Stimulated activated CD8-positive, alpha-beta memory T cell treated with anti-CD3 and anti-CD28 coated beads, Interleukin-15, amount 100 ng/mL, for 48 hours (primary cell): ENCODE results near the gene TNNI3.

Experiments
- DNase-seq, 2 donors: peaks; one replicate each; pipeline ENCODE4 v3.0.0-alpha.2; 2020; ENCODE audit warnings: low read depth in 2 of 2

TNNI3 gene

DNA sequence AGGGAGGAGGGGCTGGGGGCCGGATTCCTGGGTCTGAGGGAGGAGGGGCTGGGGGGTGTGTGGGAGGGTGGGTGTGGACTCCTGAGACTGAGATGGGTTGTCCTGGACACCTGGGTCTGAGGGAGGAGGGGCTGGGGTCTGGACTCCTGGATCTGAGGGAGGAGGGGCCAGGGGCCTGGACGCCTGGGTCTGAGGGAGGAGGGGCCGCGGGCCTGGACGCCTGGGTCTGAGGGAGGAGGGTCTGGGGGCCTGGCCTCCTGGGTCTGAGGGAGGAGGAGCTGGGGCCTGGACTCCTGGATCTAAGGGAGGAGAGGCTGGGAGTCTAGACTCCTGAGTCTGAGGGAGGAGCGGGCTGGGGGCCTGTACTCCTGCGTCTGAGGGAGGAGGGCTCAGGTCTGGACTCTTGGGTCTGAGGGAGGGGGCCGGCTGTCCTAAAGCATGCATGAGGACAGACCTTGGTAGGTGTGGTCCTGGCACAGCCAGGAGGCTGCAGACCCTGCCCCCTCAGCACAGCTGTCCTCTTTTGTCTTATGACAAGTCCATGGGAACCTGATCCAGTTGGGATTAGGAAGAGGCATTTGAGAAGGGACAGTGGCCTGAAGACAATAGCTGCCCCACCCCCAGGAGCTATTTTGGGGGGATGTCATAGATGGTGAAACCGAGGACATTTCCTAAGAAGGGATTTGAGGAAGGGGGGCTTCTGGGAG lies 9.8 kb downstream of the TNNI3 start:
- no peak for DNase-seq

- DNase-seq: no peak
Observed at GRCh38 chr19:55146705-55147273, 10.7 kb downstream of the TNNI3 start.

- no peak for DNase-seq
Observed at GRCh38 chr19:55146078-55146704, 11.3 kb downstream of the TNNI3 start.

DNA sequence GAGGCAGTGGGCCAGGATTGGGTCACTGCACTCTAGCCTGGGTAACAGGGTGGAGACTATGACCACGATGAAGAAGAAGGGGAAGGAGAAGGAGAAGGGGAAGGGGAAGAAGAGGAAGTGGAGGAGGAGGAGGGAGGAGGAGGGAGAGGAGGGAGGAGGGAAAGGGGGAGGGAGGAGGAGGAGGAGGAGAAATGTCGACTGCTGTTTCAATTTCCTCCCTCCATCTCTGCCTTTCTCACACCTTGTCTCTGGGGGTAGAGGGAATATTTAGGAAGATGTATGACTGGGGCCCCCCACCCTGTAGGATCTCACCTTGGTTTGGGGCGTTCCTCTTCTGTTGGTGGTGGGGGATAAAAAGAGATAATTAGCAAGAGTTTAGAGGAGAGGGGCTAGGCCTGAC lies 12.3 kb downstream of the TNNI3 start:
- DNase-seq: no peak

- DNase-seq: no peak
Observed at GRCh38 chr19:55141696-55142095, 15.8 kb downstream of the TNNI3 start.

GRCh38 chr19:55137915-55138314 lies 19.6 kb downstream of the TNNI3 start:
- DNase-seq: no peak

DNA sequence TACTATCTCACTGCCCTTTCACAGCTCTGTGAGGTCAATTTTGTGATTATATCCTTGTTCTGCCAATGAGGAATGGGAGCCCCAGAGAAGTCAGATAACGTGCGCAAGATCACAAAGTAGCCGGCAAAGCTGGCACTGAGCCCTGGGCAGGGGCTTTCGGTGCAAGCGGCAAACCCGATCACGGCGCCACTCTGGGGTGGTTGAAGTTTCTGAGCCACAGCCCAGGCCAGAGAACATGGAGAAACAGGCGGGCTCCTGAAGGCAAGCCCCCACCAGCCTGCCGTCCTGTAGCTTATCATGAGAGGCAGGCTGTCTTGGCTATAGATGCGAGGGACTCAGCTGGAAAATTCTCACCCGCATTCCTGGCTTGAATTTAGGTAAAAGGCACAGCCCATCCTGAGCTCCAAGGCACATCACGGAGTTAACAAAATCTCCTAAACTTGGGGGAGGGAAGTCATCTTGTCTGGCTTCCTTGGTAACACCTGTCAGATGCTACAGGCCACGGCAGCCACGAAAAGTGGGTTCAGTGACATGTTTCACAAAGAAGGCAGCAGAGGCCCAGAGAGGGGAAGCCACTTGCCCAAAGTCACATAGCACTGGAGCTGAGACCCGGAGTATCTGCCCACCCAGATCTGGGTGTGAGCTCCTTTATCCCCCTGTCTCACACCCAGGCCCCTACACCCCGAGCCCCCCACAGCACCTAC lies 21.0 kb downstream of the TNNI3 start:
- no peak for DNase-seq

- DNase-seq: no peak
Observed at GRCh38 chr19:55134736-55135135, 22.8 kb downstream of the TNNI3 start.

DNA sequence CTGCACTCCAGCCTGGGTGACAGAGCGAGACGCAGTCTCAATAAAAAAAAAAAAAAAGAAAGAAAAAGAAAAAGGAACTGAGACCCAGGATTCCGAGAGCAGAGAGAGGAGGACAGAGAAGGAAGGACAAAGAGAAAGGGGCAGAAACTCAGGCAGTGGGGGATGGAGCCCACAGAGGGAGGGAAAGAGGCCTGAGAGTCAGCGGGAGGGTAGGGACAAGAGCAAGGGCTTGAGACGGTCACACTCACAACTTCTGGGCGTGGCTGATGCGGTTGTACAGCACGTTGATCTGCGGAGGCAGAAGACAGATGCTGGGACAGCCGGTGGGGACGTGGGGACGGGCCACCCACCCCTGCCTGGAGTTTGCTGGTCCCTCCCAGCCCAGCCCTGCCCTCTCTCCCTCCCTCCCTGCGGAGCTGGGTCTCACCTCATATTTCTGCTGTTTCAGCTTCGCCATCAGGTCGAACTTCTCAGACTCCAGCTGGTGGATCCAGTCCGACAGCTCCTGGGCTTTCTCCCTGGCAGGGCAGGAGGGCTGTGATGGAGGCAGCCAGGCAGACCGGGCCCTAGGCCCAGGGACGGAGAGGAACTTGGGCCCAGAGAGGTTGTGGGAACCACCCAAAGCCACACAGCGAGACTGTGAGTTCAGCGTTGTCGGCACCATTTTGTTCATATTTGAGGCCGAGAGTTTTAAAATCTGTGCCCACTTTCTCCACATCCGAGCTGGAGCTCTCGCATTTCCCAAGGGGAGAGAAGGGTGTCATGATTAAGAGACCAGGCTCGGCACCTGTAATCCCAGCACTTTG lies 23.7 kb downstream of the TNNI3 start:
- DNase-seq: no peak

- DNase-seq: no peak
Observed at GRCh38 chr19:55132453-55133129, 24.9 kb downstream of the TNNI3 start.

GRCh38 chr19:55131421-55131820 lies 26.1 kb downstream of the TNNI3 start:
- no peak for DNase-seq

- no peak for DNase-seq
Observed at GRCh38 chr19:55119053-55119452, 38.5 kb downstream of the TNNI3 start.

DNA sequence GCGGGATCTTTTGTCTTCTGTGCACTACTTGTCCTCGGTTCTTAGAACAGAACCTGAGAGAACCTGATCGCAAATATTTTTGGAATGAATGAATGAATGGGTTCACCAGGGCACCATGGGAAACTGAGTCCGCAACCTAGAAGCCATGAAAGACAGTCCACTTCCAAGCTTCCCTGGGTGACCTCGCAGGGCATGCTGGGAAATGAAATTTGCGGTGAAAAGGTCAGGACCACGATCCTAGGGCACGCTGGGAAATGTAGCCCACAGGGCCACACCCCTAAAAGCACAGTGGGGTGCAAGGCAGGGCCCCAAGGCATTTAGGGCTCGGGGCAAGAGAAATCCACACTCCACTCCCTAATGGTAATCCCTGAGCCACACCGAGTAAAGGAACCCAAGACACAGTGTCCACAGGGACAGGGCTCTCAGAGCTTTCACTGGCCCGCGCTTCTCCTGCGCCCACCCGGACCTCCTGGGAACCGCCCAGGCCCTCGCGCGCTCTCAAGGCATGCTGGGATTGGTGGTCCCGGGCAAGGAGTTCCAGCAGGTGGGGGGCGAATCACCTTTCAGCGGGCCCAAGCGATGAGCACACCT lies 39.0 kb downstream of the TNNI3 start:
- DNase-seq: no peak

DNA sequence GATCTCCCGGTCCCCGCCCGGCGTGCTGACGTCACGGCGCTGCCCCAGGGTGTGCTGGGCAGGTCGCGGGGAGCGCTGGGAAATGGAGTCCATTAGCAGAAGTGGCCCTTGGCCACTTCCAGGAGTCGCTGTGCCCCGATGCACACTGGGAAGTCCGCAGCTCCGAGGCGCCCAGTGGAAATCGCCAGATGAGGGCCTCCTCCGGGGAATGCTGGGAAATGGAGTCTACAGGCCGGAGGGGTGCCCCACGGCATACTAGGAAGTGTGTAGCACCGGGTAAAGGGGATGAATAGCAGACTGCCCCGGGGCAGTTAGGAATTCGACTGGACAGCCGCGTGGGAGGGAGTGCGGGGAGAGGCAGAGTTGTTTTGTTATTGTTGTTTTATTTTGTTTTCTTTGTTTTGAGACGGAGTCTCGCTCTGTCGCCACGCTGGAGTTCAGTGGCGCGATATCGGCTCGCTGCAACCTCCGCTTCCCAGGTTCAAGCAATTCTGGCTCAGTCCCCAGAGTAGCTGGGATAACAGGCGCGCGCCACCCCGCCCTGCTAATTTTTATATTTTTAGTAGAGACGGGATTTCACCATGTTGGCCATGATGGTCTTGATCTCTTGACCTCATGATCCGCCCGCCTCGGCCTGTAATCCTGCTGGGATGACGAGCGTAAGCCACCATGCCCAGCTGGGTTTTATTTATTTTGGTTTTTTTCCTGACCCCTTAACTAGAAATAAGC lies 39.7 kb downstream of the TNNI3 start:
- DNase-seq: peak; percentile 96 to 98

- DNase-seq: no peak
Observed at GRCh38 chr19:55116859-55117662, 40.5 kb downstream of the TNNI3 start, which contains the start of gene PPP1R12C. PPP1R12C (minus strand) TSS chr19:55117637; CDS start chr19:55117543, 94 bp downstream.

DNA sequence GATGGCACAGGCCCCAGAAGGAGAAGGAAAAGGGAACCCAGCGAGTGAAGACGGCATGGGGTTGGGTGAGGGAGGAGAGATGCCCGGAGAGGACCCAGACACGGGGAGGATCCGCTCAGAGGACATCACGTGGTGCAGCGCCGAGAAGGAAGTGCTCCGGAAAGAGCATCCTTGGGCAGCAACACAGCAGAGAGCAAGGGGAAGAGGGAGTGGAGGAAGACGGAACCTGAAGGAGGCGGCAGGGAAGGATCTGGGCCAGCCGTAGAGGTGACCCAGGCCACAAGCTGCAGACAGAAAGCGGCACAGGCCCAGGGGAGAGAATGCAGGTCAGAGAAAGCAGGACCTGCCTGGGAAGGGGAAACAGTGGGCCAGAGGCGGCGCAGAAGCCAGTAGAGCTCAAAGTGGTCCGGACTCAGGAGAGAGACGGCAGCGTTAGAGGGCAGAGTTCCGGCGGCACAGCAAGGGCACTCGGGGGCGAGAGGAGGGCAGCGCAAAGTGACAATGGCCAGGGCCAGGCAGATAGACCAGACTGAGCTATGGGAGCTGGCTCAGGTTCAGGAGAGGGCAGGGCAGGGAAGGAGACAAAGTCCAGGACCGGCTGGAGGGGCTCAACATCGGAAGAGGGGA lies 41.2 kb downstream of the TNNI3 start:
- DNase-seq: peak in 1 of 2 donors; percentile 39

- DNase-seq: no peak
Observed at GRCh38 chr19:55115446-55116065, 42.0 kb downstream of the TNNI3 start.

GRCh38 chr19:55114566-55115145 lies 42.9 kb downstream of the TNNI3 start:
- no peak for DNase-seq
